Astrocyte (in vitro differentiated cells and primary cell): ENCODE measurements around the gene SIK3.

Experiments used
- CTCF ChIP-seq: IDR thresholded peaks from 2 replicates; pipeline ENCODE4 v1.5.1; 2011; ENCODE audit warnings: low read depth, mild to moderate bottlenecking, inconsistent platforms, low read length, moderate library complexity; ENCODE audit not compliant: insufficient read depth
- EZH2 ChIP-seq: IDR thresholded peaks from 2 replicates; pipeline ENCODE4 v1.6.1; 2012; ENCODE audit warnings: mild to moderate bottlenecking, low read length, inconsistent platforms; ENCODE audit not compliant: insufficient read depth

GRCh38 chr11:117110294-117110950 is 12.2 kb upstream of the SIK3 start:
- TF ChIP-seq EZH2 (no peak), CTCF (no peak)
